CD4-positive, alpha-beta memory T cell (primary cell): ENCODE results near the gene SPAG9. TPM values are rescaled to one million over a fixed set of nuclear protein-coding genes. Genes with fewer than 3 reads are reported as not detected.
A peak's percentile ranks its signal among the peaks of the same experiment; 100 is the strongest.
"Not testable (repeated sequence)": the region's sequence is repeated elsewhere in the genome, so short reads cannot be mapped to it uniquely, and the experiment has no call there.

ENCODE experiments used
- CTCF ChIA-PET: fragments of 350-600 bp; sonication (Branson Sonifier 250); formaldehyde crosslinking; loops from one replicate; lab custom pipeline; 2021; ENCODE audit warnings: inconsistent platforms; ENCODE audit not compliant: partially characterized antibody; lab: Charles Lee
- POLR2A ChIA-PET: fragments of 350-600 bp; sonication (Branson Sonifier 250); formaldehyde crosslinking; loops from one replicate; lab custom pipeline; 2021; ENCODE audit not compliant: partially characterized antibody; lab: Charles Lee
- DNase-seq, 5 donors: peaks; one replicate each; pipeline versions ENCODE4 v3.0.0 to v3.0.0-alpha.2; 2020 to 2022; ENCODE audit warnings: mixed read lengths in 1 of 5
- H3K27ac ChIP-seq: one replicate; pipeline ENCODE4 v1.7.0; 2013; ENCODE audit warnings: low read depth, low read length
- H3K27me3 ChIP-seq: 2 replicates; pipeline ENCODE4 v1.7.0; 2013; ENCODE audit warnings: mild to moderate bottlenecking, low read length, moderate library complexity; ENCODE audit not compliant: insufficient read depth
- H3K36me3 ChIP-seq: 2 replicates; pipeline ENCODE4 v1.7.0; 2013; ENCODE audit warnings: mild to moderate bottlenecking, low read length, moderate library complexity; ENCODE audit not compliant: insufficient read depth
- H3K4me1 ChIP-seq: 2 replicates; pipeline ENCODE4 v1.7.0; 2013; ENCODE audit warnings: mild to moderate bottlenecking, low read length, moderate library complexity; ENCODE audit not compliant: insufficient read depth
- H3K4me3 ChIP-seq, 2 donors: one replicate each; pipeline ENCODE4 v1.7.0; 2013; ENCODE audit warnings: low read length in 2 of 2, mild to moderate bottlenecking in 1 of 2
- H3K9me3 ChIP-seq, 2 donors: one replicate each; pipeline ENCODE4 v1.7.0; 2013; ENCODE audit warnings: low read length in 2 of 2, control low read depth in 1 of 2; ENCODE audit not compliant: control insufficient read depth in 1 of 2
- H3K27ac Mint-ChIP-seq, 7 donors: one replicate each; pipeline ENCODE4 v1.8.0; 2020 to 2021; ENCODE audit warnings: mixed read lengths in 7 of 7, mild to moderate bottlenecking in 6 of 7, inconsistent platforms in 3 of 7, moderate library complexity in 3 of 7
- H3K27me3 Mint-ChIP-seq, 2 donors: one replicate each; pipeline ENCODE4 v1.8.0; 2020 to 2021; ENCODE audit warnings: mixed read lengths in 2 of 2
- H3K36me3 Mint-ChIP-seq, 2 donors: one replicate each; pipeline ENCODE4 v1.8.0; 2020 to 2021; ENCODE audit warnings: mixed read lengths in 2 of 2, inconsistent platforms in 1 of 2, mild to moderate bottlenecking in 1 of 2
- H3K4me1 Mint-ChIP-seq, 4 donors: one replicate each; pipeline ENCODE4 v1.8.0; 2020 to 2021; ENCODE audit warnings: mixed read lengths in 4 of 4, mild to moderate bottlenecking in 1 of 4
- H3K4me3 Mint-ChIP-seq, 8 donors: one replicate each; pipeline ENCODE4 v1.8.0; 2020 to 2021; ENCODE audit warnings: mixed read lengths in 8 of 8, mild to moderate bottlenecking in 7 of 8, moderate library complexity in 6 of 8, inconsistent platforms in 3 of 8
- H3K9me3 Mint-ChIP-seq, 8 donors: one replicate each; pipeline ENCODE4 v1.8.0; 2020 to 2021; ENCODE audit warnings: mixed read lengths in 8 of 8, mild to moderate bottlenecking in 5 of 8, inconsistent platforms in 3 of 8, moderate library complexity in 1 of 8
- intact Hi-C: fragments of 100-400 bp; cut with micrococcal nuclease; formaldehyde crosslinking; loops from one replicate; pipeline ENCODE4 v1.15.1; 2023
- polyA plus RNA-seq, 2 donors: library from polyadenylated mRNA; unstranded; fragments of 300-500 nt; fragmentation: Illumina TruSeq; gene quantifications; one replicate each; pipeline ENCODE4 v1.2.3, GENCODE V29; 2021
- total RNA-seq, 2 experiments: library from RNA; stranded (reverse); gene quantifications; one replicate each; pipeline ENCODE4 v1.2.3, GENCODE V29; 2021

SPAG9 gene
- total and polyA plus RNA-seq, 4 experiments from 2014 or later = 3.2 to 62.3 (median 36.0) TPM

- DNase-seq, H3K27ac ChIP-seq, H3K9me3 Mint-ChIP-seq, H3K27me3 Mint-ChIP-seq, H3K36me3 ChIP-seq, H3K27ac Mint-ChIP-seq, H3K36me3 Mint-ChIP-seq, H3K9me3 ChIP-seq, CTCF ChIA-PET, H3K4me3 ChIP-seq, H3K4me3 Mint-ChIP-seq, H3K27me3 ChIP-seq, POLR2A ChIA-PET: not testable (repeated sequence)
- H3K4me1 Mint-ChIP-seq = peaks cover 13 to 32% (median 20%) of the 10 kb centered on the region in 4 donors
- intact Hi-C loops = loop anchor here (10.0 kb wide), 1 partner anchor 48 kb away; no protein-coding TSS in a partner anchor
- peaks cover 18% of the 10 kb centered on the region for H3K4me1 ChIP-seq
These were observed 8.1 kb downstream of the SPAG9 start for GRCh38 chr17:51112303-51113222.

GRCh38 chr17:51107778-51108177 lies 12.9 kb downstream of the SPAG9 start:
- Mint-ChIP-seq H3K36me3 (peaks cover 14 to 16% of the 10 kb centered on the region in 2 donors), H3K27me3 (no peaks in the 10 kb centered on the region), H3K9me3 (peaks cover 0 to 1% (median 0%) of the 10 kb centered on the region in 8 donors), H3K27ac (no peak overlapping the region), H3K4me1 (peaks cover 18 to 27% (median 21%) of the 10 kb centered on the region in 4 donors), H3K4me3 (no peak overlapping the region)
- no peaks in the 10 kb centered on the region for H3K36me3 ChIP-seq
- H3K4me1 ChIP-seq = peaks cover 8% of the 10 kb centered on the region
- CTCF ChIA-PET = no interaction called here
- POLR2A ChIA-PET = no interaction called here
- H3K27me3 ChIP-seq = no peaks in the 10 kb centered on the region
- no peaks in the 10 kb centered on the region for H3K9me3 ChIP-seq
- intact Hi-C loops = no loop called here
- H3K27ac ChIP-seq = no peak overlapping the region
- DNase-seq = no peak
- H3K4me3 ChIP-seq = no peak overlapping the region

- no peak overlapping the region for H3K4me3 Mint-ChIP-seq
- intact Hi-C loops = no loop called here
- Histone ChIP-seq H3K9me3 (no peaks in the 10 kb centered on the region), H3K27ac (no peak overlapping the region), H3K4me1 (peaks cover 10% of the 10 kb centered on the region), H3K4me3 (no peak overlapping the region), H3K36me3 (no peaks in the 10 kb centered on the region), H3K27me3 (no peaks in the 10 kb centered on the region)
- no peak for DNase-seq
- POLR2A ChIA-PET = no interaction called here
- no peaks in the 10 kb centered on the region for H3K27me3 Mint-ChIP-seq
- peaks cover 0 to 1% (median 0%) of the 10 kb centered on the region in 8 donors for H3K9me3 Mint-ChIP-seq
- peaks cover 10 to 16% of the 10 kb centered on the region in 2 donors for H3K36me3 Mint-ChIP-seq
- CTCF ChIA-PET = no interaction called here
- peaks cover 18 to 28% (median 21%) of the 10 kb centered on the region in 4 donors for H3K4me1 Mint-ChIP-seq
- peak overlapping the region in 1 of 7 donors; percentile 2 for H3K27ac Mint-ChIP-seq
These were observed 17.2 kb downstream of the SPAG9 start for GRCh38 chr17:51103451-51103850.

- CTCF ChIA-PET = no interaction called here
- Mint-ChIP-seq H3K4me1 (peaks cover 18 to 32% (median 23%) of the 10 kb centered on the region in 4 donors), H3K27ac (peak overlapping the region in 1 of 7 donors; percentile 2), H3K36me3 (peaks cover 10 to 16% of the 10 kb centered on the region in 2 donors), H3K4me3 (no peak overlapping the region), H3K9me3 (peaks cover 0 to 1% (median 0%) of the 10 kb centered on the region in 8 donors), H3K27me3 (no peaks in the 10 kb centered on the region)
- no peak overlapping the region for H3K4me3 ChIP-seq
- H3K4me1 ChIP-seq = peaks cover 14% of the 10 kb centered on the region
- POLR2A ChIA-PET = no interaction called here
- H3K9me3 ChIP-seq = no peaks in the 10 kb centered on the region
- no peaks in the 10 kb centered on the region for H3K27me3 ChIP-seq
- DNase-seq = no peak
- no peaks in the 10 kb centered on the region for H3K36me3 ChIP-seq
- intact Hi-C loops = no loop called here
- H3K27ac ChIP-seq = no peak overlapping the region
These were observed 17.6 kb downstream of the SPAG9 start for GRCh38 chr17:51103050-51103449.

GRCh38 chr17:51097708-51098446 lies 22.8 kb downstream of the SPAG9 start:
- no peak overlapping the region for H3K27ac ChIP-seq
- H3K27me3 Mint-ChIP-seq = no peaks in the 10 kb centered on the region
- no peaks in the 10 kb centered on the region for H3K27me3 ChIP-seq
- no peaks in the 10 kb centered on the region for H3K9me3 ChIP-seq
- H3K36me3 Mint-ChIP-seq = peaks cover 0 to 5% of the 10 kb centered on the region in 2 donors
- intact Hi-C loops = no loop called here
- no peak overlapping the region for H3K4me3 ChIP-seq
- H3K27ac Mint-ChIP-seq = peak overlapping the region in 1 of 7 donors; percentile 47
- H3K4me1 Mint-ChIP-seq = peaks cover 20 to 38% (median 31%) of the 10 kb centered on the region in 4 donors
- H3K4me1 ChIP-seq = peaks cover 40% of the 10 kb centered on the region
- peak overlapping the region in 1 of 8 donors; percentile 2 for H3K4me3 Mint-ChIP-seq
- no peaks in the 10 kb centered on the region for H3K36me3 ChIP-seq
- DNase-seq = no peak
- no peaks in the 10 kb centered on the region for H3K9me3 Mint-ChIP-seq
- ChIA-PET POLR2A (interaction anchor here (1.8 kb wide), 1 partner anchor 23 kb away, joined by 5 read pairs; the partner anchor contains the start of gene SPAG9), CTCF (no interaction called here)

GRCh38 chr17:51091635-51092034 lies 29.0 kb downstream of the SPAG9 start:
- Histone ChIP-seq H3K27ac (no peak overlapping the region), H3K9me3 (no peaks in the 10 kb centered on the region), H3K27me3 (no peaks in the 10 kb centered on the region), H3K4me1 (peaks cover 20% of the 10 kb centered on the region), H3K36me3 (no peaks in the 10 kb centered on the region), H3K4me3 (no peak overlapping the region)
- Mint-ChIP-seq H3K4me1 (peaks cover 18 to 47% (median 29%) of the 10 kb centered on the region in 4 donors), H3K27me3 (no peaks in the 10 kb centered on the region), H3K36me3 (peaks cover 0 to 3% of the 10 kb centered on the region in 2 donors), H3K27ac (peak overlapping the region in 1 of 7 donors; percentile 29), H3K9me3 (no peaks in the 10 kb centered on the region), H3K4me3 (no peak overlapping the region)
- intact Hi-C loops = no loop called here
- ChIA-PET POLR2A (interaction anchor here (0.9 kb wide), 1 partner anchor 62 kb away, joined by 3 read pairs; the partner anchor contains the start of gene NME1), CTCF (no interaction called here)
- no peak for DNase-seq

- H3K4me1 ChIP-seq = peaks cover 16% of the 10 kb centered on the region
- H3K36me3 ChIP-seq, H3K4me3 ChIP-seq, H3K27ac ChIP-seq, H3K36me3 Mint-ChIP-seq, intact Hi-C loops, H3K27me3 ChIP-seq, DNase-seq, H3K4me3 Mint-ChIP-seq, H3K9me3 ChIP-seq, H3K27ac Mint-ChIP-seq, CTCF ChIA-PET, H3K9me3 Mint-ChIP-seq, H3K27me3 Mint-ChIP-seq, POLR2A ChIA-PET: not testable (repeated sequence)
- peaks cover 13 to 41% (median 23%) of the 10 kb centered on the region in 4 donors for H3K4me1 Mint-ChIP-seq
These were observed 31.8 kb downstream of the SPAG9 start for GRCh38 chr17:51088868-51089267.
